Natural killer cell treated with Interleukin-12 subunit alpha and Interleukin-12 subunit beta and Interleukin-15 and Interleukin-18, amount 100 ng/mL, for 72 hours (primary cell): ENCODE results near the gene KCNC1. TPM values are rescaled to one million over a fixed set of nuclear protein-coding genes. Genes with fewer than 3 reads are reported as not detected.

Experiments
- ATAC-seq, 2 donors: fragments of 150-1000 bp; cut with Tn5 transposase in 1 of 2; sonication (Bioruptor Pico), chemical (Tn5 transposase) in 1 of 2; 2 replicates each; pipeline ENCODE4 v1.10.0; 2021
- DNase-seq: peaks from one replicate; pipeline ENCODE4 v3.0.0; 2022; ENCODE audit warnings: low spot score
- H3K27ac Mint-ChIP-seq, 2 donors: 1 replicate in 1 of 2; 2 replicates in 1 of 2; pipeline ENCODE4 v1.8.0; 2022; ENCODE audit warnings: mixed read lengths in 2 of 2, mild to moderate bottlenecking in 1 of 2, moderate library complexity in 1 of 2
- H3K27me3 Mint-ChIP-seq, 2 donors: 1 replicate in 1 of 2; 2 replicates in 1 of 2; pipeline ENCODE4 v1.8.0; 2022; ENCODE audit warnings: mixed read lengths in 2 of 2
- H3K36me3 Mint-ChIP-seq: one replicate; pipeline ENCODE4 v1.8.0; 2022; ENCODE audit warnings: mixed read lengths
- H3K4me1 Mint-ChIP-seq, 2 donors: 1 replicate in 1 of 2; 2 replicates in 1 of 2; pipeline ENCODE4 v1.8.0; 2022; ENCODE audit warnings: low read depth in 2 of 2, mixed read lengths in 2 of 2, mild to moderate bottlenecking in 1 of 2
- H3K4me3 Mint-ChIP-seq: one replicate; pipeline ENCODE4 v1.8.0; 2022; ENCODE audit warnings: mixed read lengths
- H3K9me3 Mint-ChIP-seq: 2 replicates; pipeline ENCODE4 v1.8.0; 2022; ENCODE audit warnings: mixed read lengths
- total RNA-seq, 2 donors: library from RNA; stranded (reverse); gene quantifications; one replicate each; pipeline ENCODE4 v1.2.3, GENCODE V29; 2022

Gene KCNC1
- total RNA-seq, 2 donors from 2014 or later = not detected

GRCh38 chr11:17700991-17701390 lies 33.6 kb upstream of the KCNC1 start:
- H3K9me3 Mint-ChIP-seq = no peaks in the 10 kb centered on the region
- DNase-seq (no peak), ATAC-seq (no peak)
- no peaks in the 10 kb centered on the region for H3K4me1 Mint-ChIP-seq
- H3K27ac Mint-ChIP-seq = no peak overlapping the region
- H3K36me3 Mint-ChIP-seq = no peaks in the 10 kb centered on the region
- H3K27me3 Mint-ChIP-seq = peaks cover 33 to 50% of the 10 kb centered on the region in 2 donors
- no peak overlapping the region for H3K4me3 Mint-ChIP-seq

GRCh38 chr11:17702876-17703275 lies 31.7 kb upstream of the KCNC1 start:
- ATAC-seq = no peak
- Mint-ChIP-seq H3K27ac (no peak overlapping the region), H3K9me3 (no peaks in the 10 kb centered on the region), H3K36me3 (no peaks in the 10 kb centered on the region), H3K27me3 (peaks cover 21 to 37% of the 10 kb centered on the region in 2 donors), H3K4me1 (no peaks in the 10 kb centered on the region), H3K4me3 (no peak overlapping the region)
- DNase-seq = no peak

DNA sequence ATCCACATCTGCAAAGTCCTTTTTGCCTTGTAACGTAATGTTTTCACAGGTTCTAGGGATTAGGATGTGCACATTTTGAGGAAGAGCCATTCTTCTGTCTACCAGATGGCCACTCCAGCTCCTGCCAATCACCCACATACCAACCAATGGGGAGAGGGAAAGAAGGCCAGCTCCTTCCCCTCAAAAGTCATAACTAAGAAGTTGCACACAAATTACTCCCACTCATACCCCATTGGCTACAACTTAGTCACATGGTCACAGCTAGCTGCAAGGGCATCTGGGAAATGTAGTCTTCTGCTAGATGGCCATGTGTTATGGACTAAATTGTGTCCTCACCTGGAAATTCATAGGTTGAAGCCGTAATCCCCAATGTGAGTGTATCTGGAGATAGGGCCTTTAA lies 30.6 kb upstream of the KCNC1 start:
- peaks cover 15 to 31% of the 10 kb centered on the region in 2 donors for H3K27me3 Mint-ChIP-seq
- H3K9me3 Mint-ChIP-seq = no peaks in the 10 kb centered on the region
- H3K4me3 Mint-ChIP-seq = no peak overlapping the region
- ATAC-seq (no peak), DNase-seq (no peak)
- H3K27ac Mint-ChIP-seq = no peak overlapping the region
- no peaks in the 10 kb centered on the region for H3K4me1 Mint-ChIP-seq
- no peaks in the 10 kb centered on the region for H3K36me3 Mint-ChIP-seq

DNA sequence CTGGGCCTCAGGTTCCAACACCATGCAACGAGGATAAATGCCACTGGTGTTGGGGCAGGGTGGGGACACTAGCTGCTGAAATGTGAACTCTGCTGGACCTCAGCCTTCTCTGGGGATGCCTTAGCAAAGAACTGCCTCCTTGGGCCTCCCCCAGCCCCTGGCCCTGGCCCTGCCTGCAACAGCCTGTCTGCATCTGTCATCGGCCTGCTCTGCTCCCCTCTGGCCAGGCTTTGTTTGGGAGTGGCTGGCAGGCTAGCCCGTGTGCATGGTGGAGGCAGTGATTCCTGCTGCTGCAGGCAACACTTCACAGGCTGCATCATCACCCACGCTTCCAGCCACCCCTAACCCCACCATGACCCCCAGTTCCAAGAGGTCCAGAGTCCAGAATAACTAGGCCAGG lies 26.8 kb upstream of the KCNC1 start:
- ATAC-seq = no peak
- no peaks in the 10 kb centered on the region for H3K4me1 Mint-ChIP-seq
- no peak overlapping the region for H3K27ac Mint-ChIP-seq
- H3K4me3 Mint-ChIP-seq = no peak overlapping the region
- no peak for DNase-seq
- H3K9me3 Mint-ChIP-seq = no peaks in the 10 kb centered on the region
- peaks cover 12 to 31% of the 10 kb centered on the region in 2 donors for H3K27me3 Mint-ChIP-seq
- no peaks in the 10 kb centered on the region for H3K36me3 Mint-ChIP-seq

DNA sequence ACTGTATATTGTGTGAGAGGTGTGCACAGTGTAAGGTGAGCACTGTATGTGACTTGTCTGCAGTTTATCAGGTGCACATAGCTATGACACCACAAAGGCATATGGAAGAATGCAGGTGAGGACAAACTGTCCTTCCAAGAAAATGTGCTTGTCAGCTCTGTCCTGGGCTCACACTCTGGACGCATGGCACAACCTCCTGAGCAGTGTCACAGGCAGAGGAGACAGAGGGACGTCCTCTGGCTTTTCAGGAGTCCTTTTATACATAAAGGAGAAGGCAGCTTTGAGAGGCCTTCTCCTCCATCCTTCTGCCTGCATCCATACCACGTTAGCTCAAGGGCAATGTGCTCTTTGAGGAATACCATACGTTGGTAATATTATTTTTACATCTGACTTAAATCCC lies 22.7 kb upstream of the KCNC1 start:
- Mint-ChIP-seq H3K9me3 (no peaks in the 10 kb centered on the region), H3K4me3 (no peak overlapping the region), H3K36me3 (no peaks in the 10 kb centered on the region), H3K4me1 (no peaks in the 10 kb centered on the region), H3K27me3 (peaks cover 6 to 7% of the 10 kb centered on the region in 2 donors), H3K27ac (no peak overlapping the region)
- DNase-seq = no peak
- no peak for ATAC-seq

- DNase-seq (no peak), ATAC-seq (no peak)
- H3K27me3 Mint-ChIP-seq = peaks cover 7 to 10% of the 10 kb centered on the region in 2 donors
- H3K27ac Mint-ChIP-seq = no peak overlapping the region
- H3K36me3 Mint-ChIP-seq = no peaks in the 10 kb centered on the region
- no peak overlapping the region for H3K4me3 Mint-ChIP-seq
- H3K4me1 Mint-ChIP-seq = no peaks in the 10 kb centered on the region
- no peaks in the 10 kb centered on the region for H3K9me3 Mint-ChIP-seq
Observed at GRCh38 chr11:17713851-17714250, 20.7 kb upstream of the KCNC1 start.

DNA sequence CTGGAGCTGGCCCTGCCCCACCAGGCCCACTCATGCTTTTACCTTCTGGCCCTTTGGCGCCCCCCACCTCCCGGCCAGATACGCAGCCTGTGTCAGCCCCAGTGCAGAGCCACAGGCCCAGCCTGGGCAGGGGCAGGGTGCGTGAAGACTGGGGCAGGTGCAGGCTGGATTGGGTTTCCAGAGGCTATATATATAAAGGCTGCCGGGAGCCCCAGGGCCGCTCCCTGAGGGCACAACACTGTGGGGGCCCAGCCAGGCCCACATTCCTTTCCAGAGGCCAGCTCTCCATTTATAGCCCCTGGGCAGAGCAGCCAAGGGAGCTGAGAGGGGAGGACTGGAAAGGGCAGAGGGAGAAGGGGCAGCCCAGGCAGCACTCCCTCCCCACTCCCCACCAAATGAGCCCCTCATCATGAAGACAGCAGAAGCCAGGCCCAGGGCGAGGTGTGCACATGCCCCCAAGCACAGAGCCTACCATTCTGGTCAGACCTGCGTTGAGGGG lies 20.2 kb upstream of the KCNC1 start:
- H3K4me1 Mint-ChIP-seq = no peaks in the 10 kb centered on the region
- H3K27ac Mint-ChIP-seq = no peak overlapping the region
- no peak overlapping the region for H3K4me3 Mint-ChIP-seq
- H3K9me3 Mint-ChIP-seq = no peaks in the 10 kb centered on the region
- H3K27me3 Mint-ChIP-seq = peaks cover 7 to 12% of the 10 kb centered on the region in 2 donors
- no peak for DNase-seq
- H3K36me3 Mint-ChIP-seq = no peaks in the 10 kb centered on the region
- ATAC-seq = no peak

DNA sequence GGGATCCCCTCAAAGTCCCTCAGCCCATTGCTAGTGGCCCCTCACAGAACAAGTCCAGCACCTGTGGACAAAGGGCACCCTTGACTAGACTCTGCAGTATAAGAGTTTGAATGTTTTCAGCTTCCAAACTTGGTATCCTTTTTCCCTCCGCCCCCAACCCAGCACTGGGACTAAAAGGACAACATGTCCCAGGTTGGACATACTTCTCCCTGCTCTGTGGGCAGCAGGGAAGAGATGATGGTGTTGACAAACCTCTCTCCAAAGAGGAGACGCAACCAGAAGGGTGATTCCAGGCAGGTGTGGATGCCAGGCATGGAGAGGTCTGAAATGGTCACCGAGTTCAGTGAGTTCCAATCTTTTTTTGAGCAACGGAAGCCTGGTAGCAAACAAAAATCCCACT lies 19.7 kb upstream of the KCNC1 start:
- H3K4me3 Mint-ChIP-seq = no peak overlapping the region
- no peak for ATAC-seq
- H3K9me3 Mint-ChIP-seq = no peaks in the 10 kb centered on the region
- no peak for DNase-seq
- no peaks in the 10 kb centered on the region for H3K36me3 Mint-ChIP-seq
- H3K27me3 Mint-ChIP-seq = peaks cover 7 to 12% of the 10 kb centered on the region in 2 donors
- H3K27ac Mint-ChIP-seq = no peak overlapping the region
- no peaks in the 10 kb centered on the region for H3K4me1 Mint-ChIP-seq

GRCh38 chr11:17716807-17717206 lies 17.8 kb upstream of the KCNC1 start:
- Mint-ChIP-seq H3K36me3 (no peaks in the 10 kb centered on the region), H3K9me3 (no peaks in the 10 kb centered on the region), H3K27ac (no peak overlapping the region)

DNA sequence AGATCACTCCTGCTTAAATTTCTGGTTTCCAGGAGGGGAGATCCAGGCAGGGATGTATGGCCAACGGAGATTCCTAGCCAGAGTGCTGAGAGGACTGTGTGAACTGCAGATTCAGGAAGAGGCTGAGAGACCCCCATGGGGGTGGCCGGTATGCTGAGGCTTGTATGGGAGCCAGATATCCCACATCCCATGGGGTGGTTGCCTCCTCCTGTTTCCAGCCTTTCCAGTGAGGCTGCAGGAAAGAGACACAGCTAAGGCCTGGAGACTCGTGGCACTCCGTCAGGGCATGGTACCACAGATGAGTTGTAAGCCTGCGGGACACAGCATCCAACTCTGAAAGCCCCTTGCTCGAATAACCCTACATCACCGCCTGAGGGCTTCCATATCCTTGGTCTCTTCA lies 16.6 kb upstream of the KCNC1 start:
- ATAC-seq (no peak), DNase-seq (no peak)
- no peak overlapping the region for H3K27ac Mint-ChIP-seq
- peaks cover 18 to 22% of the 10 kb centered on the region in 2 donors for H3K27me3 Mint-ChIP-seq
- no peaks in the 10 kb centered on the region for H3K36me3 Mint-ChIP-seq
- H3K9me3 Mint-ChIP-seq = no peaks in the 10 kb centered on the region
- H3K4me3 Mint-ChIP-seq = no peak overlapping the region
- H3K4me1 Mint-ChIP-seq = no peaks in the 10 kb centered on the region

More at GRCh38 chr11:17716807-17717206, 17.8 kb upstream of the KCNC1 start:
- Mint-ChIP-seq H3K4me3 (no peak overlapping the region), H3K4me1 (no peaks in the 10 kb centered on the region), H3K27me3 (peaks cover 8 to 13% of the 10 kb centered on the region in 2 donors)
- no peak for ATAC-seq
- DNase-seq = no peak

GRCh38 chr11:17718510-17718962 lies 16.0 kb upstream of the KCNC1 start:
- no peaks in the 10 kb centered on the region for H3K36me3 Mint-ChIP-seq
- no peak for DNase-seq

GRCh38 chr11:17719028-17719937 lies 15.3 kb upstream of the KCNC1 start, which contains the start of gene MYOD1:
MYOD1 (plus strand) TSS chr11:17719571; CDS start chr11:17719783, 212 bp downstream.
- Mint-ChIP-seq H3K36me3 (no peaks in the 10 kb centered on the region), H3K9me3 (no peaks in the 10 kb centered on the region), H3K4me1 (no peaks in the 10 kb centered on the region), H3K4me3 (no peak within 1 kb of the TSS), H3K27me3 (peaks cover 23 to 27% of the 10 kb centered on the region in 2 donors), H3K27ac (no peak within 1 kb of the TSS)
- DNase-seq = no peak
- no peak for ATAC-seq

More at GRCh38 chr11:17718510-17718962, 16.0 kb upstream of the KCNC1 start:
- Mint-ChIP-seq H3K9me3 (no peaks in the 10 kb centered on the region), H3K4me1 (no peaks in the 10 kb centered on the region), H3K27me3 (peaks cover 19 to 24% of the 10 kb centered on the region in 2 donors), H3K4me3 (no peak overlapping the region), H3K27ac (no peak overlapping the region)
- no peak for ATAC-seq

DNA sequence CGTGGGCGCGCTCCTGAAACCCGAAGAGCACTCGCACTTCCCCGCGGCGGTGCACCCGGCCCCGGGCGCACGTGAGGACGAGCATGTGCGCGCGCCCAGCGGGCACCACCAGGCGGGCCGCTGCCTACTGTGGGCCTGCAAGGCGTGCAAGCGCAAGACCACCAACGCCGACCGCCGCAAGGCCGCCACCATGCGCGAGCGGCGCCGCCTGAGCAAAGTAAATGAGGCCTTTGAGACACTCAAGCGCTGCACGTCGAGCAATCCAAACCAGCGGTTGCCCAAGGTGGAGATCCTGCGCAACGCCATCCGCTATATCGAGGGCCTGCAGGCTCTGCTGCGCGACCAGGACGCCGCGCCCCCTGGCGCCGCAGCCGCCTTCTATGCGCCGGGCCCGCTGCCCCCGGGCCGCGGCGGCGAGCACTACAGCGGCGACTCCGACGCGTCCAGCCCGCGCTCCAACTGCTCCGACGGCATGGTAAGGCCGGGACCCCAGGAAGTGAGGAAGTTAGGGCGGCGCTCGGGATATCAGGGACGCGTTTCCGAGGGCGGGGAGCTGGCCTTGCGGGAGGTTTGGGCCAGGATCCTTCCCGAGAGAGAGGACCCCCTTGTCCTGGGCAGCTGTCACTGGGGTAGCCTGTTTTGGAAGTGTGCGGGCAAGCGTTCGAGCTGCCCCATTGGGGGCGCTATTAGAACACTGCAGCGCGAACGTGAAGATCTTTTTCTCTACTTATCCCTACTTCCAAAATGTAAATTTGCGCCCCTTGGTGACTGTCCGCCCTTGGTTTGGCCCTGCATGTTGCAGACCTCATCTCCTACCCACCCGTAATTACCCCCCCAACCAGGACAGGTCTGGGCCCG lies 14.4 kb upstream of the KCNC1 start:
- ATAC-seq (no peak), DNase-seq (no peak)

More for the DNA sequence above, 14.4 kb upstream of the KCNC1 start:
- no peak overlapping the region for H3K4me3 Mint-ChIP-seq
- H3K36me3 Mint-ChIP-seq = no peaks in the 10 kb centered on the region
- no peaks in the 10 kb centered on the region for H3K4me1 Mint-ChIP-seq
- no peaks in the 10 kb centered on the region for H3K9me3 Mint-ChIP-seq
- no peak overlapping the region for H3K27ac Mint-ChIP-seq
- H3K27me3 Mint-ChIP-seq = peaks cover 25 to 29% of the 10 kb centered on the region in 2 donors
